ENCODE data around the gene TEX53.

The TEX53 gene

GRCh38 chr9:114657705-114658104 lies at the start of gene TEX53:
TSS of gene TEX53 (minus strand) at chr9:114657805. CDS start at chr9:114657774, 31 bp downstream.
- no peak for DNase-seq

GRCh38 chr9:114706711-114707110 lies 49.1 kb upstream of the TEX53 start:
- no peak for DNase-seq

GRCh38 chr9:114701988-114702387 lies 44.4 kb upstream of the TEX53 start:
- DNase-seq: no peak

- DNase-seq: no peak
Observed at GRCh38 chr9:114697951-114698351, 40.3 kb upstream of the TEX53 start.

GRCh38 chr9:114696814-114697544 lies 39.4 kb upstream of the TEX53 start:
- peak; percentile 40 for DNase-seq

- no peak for DNase-seq
Observed at GRCh38 chr9:114695948-114696347, 38.3 kb upstream of the TEX53 start.

- no peak for DNase-seq
Observed at GRCh38 chr9:114694719-114695269, 37.2 kb upstream of the TEX53 start.

GRCh38 chr9:114694146-114694545 lies 36.5 kb upstream of the TEX53 start:
- no peak for DNase-seq

- no peak for DNase-seq
Observed at GRCh38 chr9:114693248-114693855, 35.7 kb upstream of the TEX53 start.

GRCh38 chr9:114691956-114692295 lies 34.3 kb upstream of the TEX53 start:
- no peak for DNase-seq

- DNase-seq: peak; percentile 70
Observed at GRCh38 chr9:114691046-114691955, 33.7 kb upstream of the TEX53 start.

- DNase-seq: no peak
Observed at GRCh38 chr9:114690308-114690707, 32.7 kb upstream of the TEX53 start.

- no peak for DNase-seq
Observed at GRCh38 chr9:114689813-114690212, 32.2 kb upstream of the TEX53 start.

- DNase-seq: no peak
Observed at GRCh38 chr9:114688909-114689610, 31.5 kb upstream of the TEX53 start.

- no peak for DNase-seq
Observed at GRCh38 chr9:114688379-114688778, 30.8 kb upstream of the TEX53 start.

- no peak for DNase-seq
Observed at GRCh38 chr9:114687034-114687433, 29.4 kb upstream of the TEX53 start.

GRCh38 chr9:114685951-114686350 lies 28.3 kb upstream of the TEX53 start:
- DNase-seq: peak; percentile 28

- no peak for DNase-seq
Observed at GRCh38 chr9:114684036-114684435, 26.4 kb upstream of the TEX53 start.

GRCh38 chr9:114682846-114683245 lies 25.2 kb upstream of the TEX53 start:
- no peak for DNase-seq

- DNase-seq: peak; percentile 85
Observed at GRCh38 chr9:114681594-114682332, 24.2 kb upstream of the TEX53 start, which contains the start of gene TEX48. TSS of gene TEX48 (minus strand) at chr9:114682192. CDS start at chr9:114671723, 10,469 bp downstream.

GRCh38 chr9:114680259-114681001 lies 22.8 kb upstream of the TEX53 start:
- DNase-seq: no peak

Data from CD4-positive, alpha-beta T cell treated with Interleukin-17A for 4 hours (primary cell).